ENCODE data around the gene ERCC1. TPM values are rescaled to one million over a fixed set of nuclear protein-coding genes. Genes with fewer than 3 reads are reported as not detected.

Gene ERCC1
- total RNA-seq, 1 donor from 2014 or later = 67.5 TPM

DNA sequence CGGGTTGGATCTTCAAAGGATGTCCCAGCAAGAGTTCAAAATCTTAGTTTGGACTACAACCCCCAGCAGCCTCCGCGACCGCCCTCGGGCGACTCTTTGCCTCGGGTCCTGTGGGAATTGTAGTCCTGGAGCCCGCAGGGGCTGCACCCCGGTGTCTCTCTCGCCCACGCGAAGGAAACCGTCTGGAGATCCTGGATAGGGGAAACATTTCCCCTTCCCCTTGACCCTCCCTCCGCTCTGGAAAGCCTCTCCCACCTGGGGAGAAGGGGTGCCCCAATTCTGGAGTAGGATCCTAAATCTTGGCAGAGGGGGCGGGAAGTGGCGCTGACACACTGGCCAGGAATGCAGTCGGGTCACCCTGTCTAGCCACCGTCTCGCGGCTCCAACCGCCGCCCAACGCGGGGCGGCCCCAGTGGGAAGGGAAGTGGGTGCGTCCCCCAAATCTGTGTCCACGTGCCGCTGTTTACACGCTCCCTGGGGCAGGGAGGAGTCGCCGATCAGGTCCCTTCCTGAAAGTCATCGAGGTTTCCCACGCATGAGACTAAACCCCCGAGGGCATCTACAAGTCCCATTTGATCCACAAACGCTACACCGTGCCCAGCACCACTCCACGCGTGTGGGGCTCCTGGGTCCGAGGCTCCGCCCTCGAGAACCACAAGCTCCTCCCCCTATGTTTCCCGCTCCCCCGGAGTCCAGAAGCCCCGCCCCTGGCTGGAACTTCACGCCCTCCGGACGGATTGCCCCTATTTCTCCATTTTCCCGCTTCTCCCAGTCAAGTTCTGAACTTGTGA, 18.1 kb downstream of the ERCC1 start:
- Mint-ChIP-seq H3K36me3 (ENCODE audit: low read depth, unreplicated experiment) (peaks cover 10% of the 10 kb centered on the region), H3K27me3 (ENCODE audit: low read depth, unreplicated experiment) (no peaks in the 10 kb centered on the region), H3K4me1 (ENCODE audit: low read depth, unreplicated experiment) (peaks cover 12% of the 10 kb centered on the region), H3K27ac (ENCODE audit: unreplicated experiment) (peak overlapping the region; percentile 96), H3K4me3 (ENCODE audit: unreplicated experiment) (peak overlapping the region; percentile 97), H3K9me3 (ENCODE audit: unreplicated experiment) (no peaks in the 10 kb centered on the region)
- peak overlapping the region; percentile 94 for H3K27ac ChIP-seq (ENCODE audit: low read depth, low read length)
- H3K4me3 ChIP-seq (ENCODE audit: insufficient read depth, low read depth, low read length) = peak overlapping the region; percentile 90
- no peaks in the 10 kb centered on the region for H4K20me1 ChIP-seq (ENCODE audit: insufficient read depth, low read length)
- peaks cover 47% of the 10 kb centered on the region for H3K79me2 ChIP-seq (ENCODE audit: insufficient read depth, low read length)
- H3K9ac ChIP-seq (ENCODE audit: low read length) = peak overlapping the region; percentile 89
- peak; percentile 79 for DNase-seq (ENCODE audit: low read depth)
- H3K36me3 ChIP-seq (ENCODE audit: insufficient read depth, low read length) = no peaks in the 10 kb centered on the region
- peak overlapping the region; percentile 55 for H2AFZ ChIP-seq (ENCODE audit: low read depth, low read length)
- H3K4me2 ChIP-seq (ENCODE audit: low read length) = peak overlapping the region; percentile 96
- H3K9me3 ChIP-seq (ENCODE audit: insufficient read depth, low read depth, low read length) = no peaks in the 10 kb centered on the region
- H3K4me1 ChIP-seq (ENCODE audit: insufficient read depth, low read length) = peaks cover 30% of the 10 kb centered on the region
- TF ChIP-seq, protein P1, sequence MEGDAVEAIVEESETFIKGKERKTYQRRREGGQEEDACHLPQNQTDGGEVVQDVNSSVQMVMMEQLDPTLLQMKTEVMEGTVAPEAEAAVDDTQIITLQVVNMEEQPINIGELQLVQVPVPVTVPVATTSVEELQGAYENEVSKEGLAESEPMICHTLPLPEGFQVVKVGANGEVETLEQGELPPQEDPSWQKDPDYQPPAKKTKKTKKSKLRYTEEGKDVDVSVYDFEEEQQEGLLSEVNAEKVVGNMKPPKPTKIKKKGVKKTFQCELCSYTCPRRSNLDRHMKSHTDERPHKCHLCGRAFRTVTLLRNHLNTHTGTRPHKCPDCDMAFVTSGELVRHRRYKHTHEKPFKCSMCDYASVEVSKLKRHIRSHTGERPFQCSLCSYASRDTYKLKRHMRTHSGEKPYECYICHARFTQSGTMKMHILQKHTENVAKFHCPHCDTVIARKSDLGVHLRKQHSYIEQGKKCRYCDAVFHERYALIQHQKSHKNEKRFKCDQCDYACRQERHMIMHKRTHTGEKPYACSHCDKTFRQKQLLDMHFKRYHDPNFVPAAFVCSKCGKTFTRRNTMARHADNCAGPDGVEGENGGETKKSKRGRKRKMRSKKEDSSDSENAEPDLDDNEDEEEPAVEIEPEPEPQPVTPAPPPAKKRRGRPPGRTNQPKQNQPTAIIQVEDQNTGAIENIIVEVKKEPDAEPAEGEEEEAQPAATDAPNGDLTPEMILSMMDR (IDR thresholded peaks at IDR 0.05; ENCODE audit: insufficient read depth, low read depth, low read length) = no peak
- no peak for TF ChIP-seq EZH2 (IDR thresholded peaks at IDR 0.05; ENCODE audit: insufficient read depth, low read length)
- no peaks in the 10 kb centered on the region for H3K27me3 ChIP-seq (ENCODE audit: insufficient read depth, low read length)
- FAIRE-seq = no peak

DNA sequence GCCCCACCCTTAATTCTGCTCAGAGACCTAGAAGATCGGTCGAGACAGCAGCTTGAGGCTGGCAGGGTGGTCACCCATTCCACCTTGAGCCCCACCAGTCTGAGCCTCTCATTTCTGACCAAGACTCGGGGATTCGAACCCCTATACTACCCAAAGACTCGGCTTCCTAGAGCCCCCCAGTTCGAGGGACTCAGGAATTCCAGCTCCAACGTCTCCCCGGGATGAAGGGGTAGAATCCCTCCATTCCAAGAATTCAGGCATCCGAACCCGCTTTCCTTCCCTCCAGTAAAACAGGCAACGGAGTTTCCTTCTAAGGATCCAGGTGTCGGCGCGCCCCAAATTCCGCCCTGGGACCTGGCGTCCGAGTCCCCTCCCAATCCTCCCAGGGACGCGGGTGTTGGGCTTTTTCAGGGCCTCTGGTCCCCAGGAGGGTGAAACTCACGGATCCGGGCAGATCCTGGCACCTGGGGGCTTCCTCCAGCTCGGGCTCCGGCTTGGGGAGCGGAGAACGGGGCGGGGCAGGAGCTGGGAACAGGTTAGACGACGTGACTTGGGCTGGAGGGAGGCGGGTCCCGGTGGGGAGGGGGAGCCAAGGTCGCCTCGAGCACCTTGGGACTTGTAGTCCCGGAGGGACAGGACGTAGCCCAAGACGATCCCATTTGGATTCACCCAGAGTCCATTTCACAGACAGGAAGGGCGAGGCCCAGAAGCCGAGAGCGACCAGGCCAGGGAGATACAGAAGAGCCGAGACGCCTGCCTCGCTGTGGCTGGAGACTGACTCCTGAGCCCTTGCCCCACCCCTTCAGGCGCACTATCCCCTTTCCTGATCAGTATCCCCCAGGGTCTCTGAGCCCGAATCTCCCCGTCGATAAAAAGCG, 18.9 kb downstream of the ERCC1 start, which contains the start of gene PPP1R13L:
Gene PPP1R13L (minus strand): TSS at position 513 of the 878 bp plus-strand sequence. CDS start 6,751 bp downstream, outside the sequence.
- TF ChIP-seq, protein P1 (IDR thresholded peaks at IDR 0.05; ENCODE audit: insufficient read depth, low read depth, low read length) = no peak
- no peak for TF ChIP-seq EZH2 (IDR thresholded peaks at IDR 0.05; ENCODE audit: insufficient read depth, low read length)
- Histone ChIP-seq H4K20me1 (ENCODE audit: insufficient read depth, low read length) (no peaks in the 10 kb centered on the region), H3K79me2 (ENCODE audit: insufficient read depth, low read length) (peaks cover 54% of the 10 kb centered on the region), H3K27ac (ENCODE audit: low read depth, low read length) (peak within 1 kb of the TSS; percentile 94), H2AFZ (ENCODE audit: low read depth, low read length) (peak within 1 kb of the TSS; percentile 55), H3K4me2 (ENCODE audit: low read length) (peak within 1 kb of the TSS; percentile 96), H3K9ac (ENCODE audit: low read length) (peak within 1 kb of the TSS; percentile 89), H3K36me3 (ENCODE audit: insufficient read depth, low read length) (no peaks in the 10 kb centered on the region), H3K9me3 (ENCODE audit: insufficient read depth, low read depth, low read length) (no peaks in the 10 kb centered on the region), H3K4me3 (ENCODE audit: insufficient read depth, low read depth, low read length) (peak within 1 kb of the TSS; percentile 90), H3K27me3 (ENCODE audit: insufficient read depth, low read length) (no peaks in the 10 kb centered on the region), H3K4me1 (ENCODE audit: insufficient read depth, low read length) (peaks cover 30% of the 10 kb centered on the region)
- Mint-ChIP-seq H3K27me3 (ENCODE audit: low read depth, unreplicated experiment) (no peaks in the 10 kb centered on the region), H3K4me3 (ENCODE audit: unreplicated experiment) (peak within 1 kb of the TSS; percentile 97), H3K4me1 (ENCODE audit: low read depth, unreplicated experiment) (peaks cover 12% of the 10 kb centered on the region), H3K9me3 (ENCODE audit: unreplicated experiment) (no peaks in the 10 kb centered on the region), H3K27ac (ENCODE audit: unreplicated experiment) (peak within 1 kb of the TSS; percentile 96), H3K36me3 (ENCODE audit: low read depth, unreplicated experiment) (peaks cover 10% of the 10 kb centered on the region)
- no peak for FAIRE-seq
- DNase-seq (ENCODE audit: low read depth) = peak; percentile 68
